ENCODE measurements around the gene IL36RN.

GRCh38 chr2:113088213-113088992 is 29.4 kb downstream of the IL36RN start:
- TF ChIP-seq CTCF (conservative IDR thresholded peaks at IDR 0.05) (no peak), EZH2 (IDR thresholded peaks at IDR 0.05; ENCODE audit: low read depth) (no peak)
